GM19043 (cell line): ENCODE results near the gene AZIN2.
A peak's percentile ranks its signal among the peaks of the same experiment; 100 is the strongest.
"Not testable (repeated sequence)": the region's sequence is repeated elsewhere in the genome, so short reads cannot be mapped to it uniquely, and the experiment has no call there.

ENCODE experiments used
- ATAC-seq: cut with Tn5 transposase; IDR thresholded peaks from one replicate; pipeline ENCODE4 v1.9.1; 2021; ENCODE audit warnings: low read depth; ENCODE audit not compliant: unreplicated experiment

Gene AZIN2

GRCh38 chr1:33093004-33093403 lies 12.1 kb downstream of the AZIN2 start:
- ATAC-seq, result no peak

GRCh38 chr1:33094486-33094885 lies 13.5 kb downstream of the AZIN2 start:
- no peak for ATAC-seq

GRCh38 chr1:33094971-33095604 lies 14.1 kb downstream of the AZIN2 start:
- ATAC-seq, result no peak

GRCh38 chr1:33096363-33097005 lies 15.5 kb downstream of the AZIN2 start:
- no peak for ATAC-seq

- no peak for ATAC-seq
These were observed 16.2 kb downstream of the AZIN2 start for GRCh38 chr1:33097137-33097611.

GRCh38 chr1:33097762-33098161 lies 16.8 kb downstream of the AZIN2 start:
- ATAC-seq, result no peak

GRCh38 chr1:33098371-33098770 lies 17.4 kb downstream of the AZIN2 start:
- ATAC-seq, result no peak

GRCh38 chr1:33099290-33100118 lies 18.6 kb downstream of the AZIN2 start:
- peak; percentile 93 for ATAC-seq

- ATAC-seq, result not testable (repeated sequence)
These were observed 19.1 kb downstream of the AZIN2 start for GRCh38 chr1:33100119-33100415.

- ATAC-seq, result no peak
These were observed 29.5 kb downstream of the AZIN2 start for GRCh38 chr1:33110477-33110876.

GRCh38 chr1:33111965-33112364 lies 31.0 kb downstream of the AZIN2 start:
- ATAC-seq, result no peak

GRCh38 chr1:33117440-33118085 lies 36.6 kb downstream of the AZIN2 start:
- no peak for ATAC-seq

GRCh38 chr1:33118274-33118673 lies 37.3 kb downstream of the AZIN2 start:
- no peak for ATAC-seq

GRCh38 chr1:33119050-33119449 lies 38.1 kb downstream of the AZIN2 start:
- ATAC-seq, result no peak

- no peak for ATAC-seq
These were observed 38.7 kb downstream of the AZIN2 start for GRCh38 chr1:33119532-33120217.

- no peak for ATAC-seq
These were observed 39.7 kb downstream of the AZIN2 start for GRCh38 chr1:33120436-33121231.

GRCh38 chr1:33121728-33122127 lies 40.8 kb downstream of the AZIN2 start:
- no peak for ATAC-seq

- ATAC-seq, result no peak
These were observed 41.7 kb downstream of the AZIN2 start for GRCh38 chr1:33122483-33123178.

GRCh38 chr1:33123266-33123665 lies 42.3 kb downstream of the AZIN2 start:
- no peak for ATAC-seq
